Tibial nerve (tissue), 4 donors: Measurements from ENCODE around the gene ACOT8. TPM values are rescaled to one million over a fixed set of nuclear protein-coding genes. Genes with fewer than 3 reads are reported as not detected.
A peak's percentile ranks its signal among the peaks of the same experiment; 100 is the strongest.

Experiments used
- DNase-seq, 2 donors: peaks; one replicate each; pipeline ENCODE4 v3.0.0-alpha.2; 2019; ENCODE audit warnings: low spot score in 2 of 2
- H3K27ac ChIP-seq, 4 donors: fragments of 200-600 bp; sonication (generic) in 3 of 4; one replicate each; pipeline ENCODE4 v1.5.1; 2017 to 2019; ENCODE audit warnings: mild to moderate bottlenecking in 1 of 4
- H3K27me3 ChIP-seq, 2 donors: fragments of 200-600 bp; sonication (generic) in 1 of 2; one replicate each; pipeline versions ENCODE4 v1.5.1 to v1.6.0; 2017 to 2019
- H3K36me3 ChIP-seq, 3 donors: fragments of 200-600 bp; sonication (generic); one replicate each; pipeline ENCODE4 v1.5.1; 2018 to 2019
- H3K4me1 ChIP-seq, 4 donors: fragments of 200-600 bp; sonication (generic) in 3 of 4; one replicate each; pipeline ENCODE4 v1.5.1; 2017 to 2019
- H3K4me3 ChIP-seq, 4 donors: fragments of 200-600 bp; sonication (generic) in 3 of 4; one replicate each; pipeline ENCODE4 v1.5.1; 2017 to 2019; ENCODE audit warnings: mild to moderate bottlenecking in 1 of 4, moderate library complexity in 1 of 4
- H3K9me3 ChIP-seq, 4 donors: fragments of 200-600 bp; sonication (generic) in 3 of 4; one replicate each; pipeline ENCODE4 v1.5.1; 2017 to 2019
- EP300 ChIP-seq, 2 donors: sonication (generic); formaldehyde crosslinking; IDR thresholded peaks; one replicate each; pipeline ENCODE4 v1.6.1; 2017; ENCODE audit warnings: antibody characterized with exemption in 2 of 2, mild to moderate bottlenecking in 1 of 2
- POLR2A ChIP-seq, 2 donors: fragments of 450-650 bp; IDR thresholded peaks; one replicate each; pipeline ENCODE4 v1.6.1; 2017; ENCODE audit warnings: antibody characterized with exemption in 2 of 2, mild to moderate bottlenecking in 2 of 2, moderate library complexity in 2 of 2
- WGBS, 2 donors: methylation state at CpG; one replicate each; pipeline ENCODE4 v1.1.5; 2018; 5-methylcytosine and 5-hydroxymethylcytosine counted together
- total RNA-seq, 4 donors: library from RNA; depleted of rRNA; stranded (reverse); fragments of >200 nt; gene quantifications; one replicate each; pipeline ENCODE4 v1.1.0, GENCODE V29; 2016
- TF ChIP-seq, protein P1 (sequence below), 5 experiments: fragments of 200-600 bp in 3 of 5; fragments of 450-650 bp in 2 of 5; sonication (generic) in 3 of 5; IDR thresholded peaks; one replicate each; pipeline ENCODE4 v1.5.1; 2016 to 2019; ENCODE audit warnings: antibody characterized with exemption in 5 of 5, mild to moderate bottlenecking in 3 of 5, moderate library complexity in 2 of 5

Gene ACOT8
- total RNA-seq, 4 donors from 2014 or later = 44.4 to 58.4 (median 52.5) TPM

DNA sequence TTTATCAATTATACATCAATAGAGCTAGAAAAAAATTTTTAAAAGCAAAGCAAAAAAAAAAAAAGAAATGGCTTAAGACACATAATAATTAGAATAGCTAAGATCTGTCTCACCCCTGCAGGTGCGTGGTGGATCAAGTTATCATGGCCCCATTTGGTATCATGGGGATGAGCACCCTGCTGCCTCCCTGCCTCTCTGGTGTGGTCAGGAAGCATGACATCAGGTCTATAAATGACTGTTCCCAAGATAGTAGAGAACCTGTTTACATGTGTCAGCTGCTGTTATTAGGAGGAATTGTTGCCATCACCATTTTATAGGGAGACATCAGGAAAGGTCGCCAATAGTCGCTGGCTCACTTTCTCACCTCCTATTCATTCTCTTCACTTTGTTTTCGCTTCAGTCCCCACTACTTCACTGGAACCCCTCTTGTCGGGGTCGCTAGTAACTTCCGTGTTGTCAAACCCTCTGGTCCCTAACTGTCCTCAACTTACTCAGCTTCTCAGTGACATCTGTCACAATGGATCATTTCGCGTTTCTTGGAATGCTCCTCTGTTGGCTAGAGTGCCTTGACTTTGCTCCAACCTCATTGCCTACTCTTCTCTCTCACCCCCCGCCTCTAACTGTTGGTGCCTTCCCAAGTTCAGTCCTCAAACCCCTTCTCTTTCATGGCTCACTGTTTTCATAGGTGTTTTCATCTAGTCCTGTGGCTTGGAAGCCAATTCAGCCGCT, 60.7 kb downstream of the ACOT8 start:
- H3K36me3 ChIP-seq = peaks cover 0 to 54% (median 14%) of the 10 kb centered on the region in 3 donors

DNA sequence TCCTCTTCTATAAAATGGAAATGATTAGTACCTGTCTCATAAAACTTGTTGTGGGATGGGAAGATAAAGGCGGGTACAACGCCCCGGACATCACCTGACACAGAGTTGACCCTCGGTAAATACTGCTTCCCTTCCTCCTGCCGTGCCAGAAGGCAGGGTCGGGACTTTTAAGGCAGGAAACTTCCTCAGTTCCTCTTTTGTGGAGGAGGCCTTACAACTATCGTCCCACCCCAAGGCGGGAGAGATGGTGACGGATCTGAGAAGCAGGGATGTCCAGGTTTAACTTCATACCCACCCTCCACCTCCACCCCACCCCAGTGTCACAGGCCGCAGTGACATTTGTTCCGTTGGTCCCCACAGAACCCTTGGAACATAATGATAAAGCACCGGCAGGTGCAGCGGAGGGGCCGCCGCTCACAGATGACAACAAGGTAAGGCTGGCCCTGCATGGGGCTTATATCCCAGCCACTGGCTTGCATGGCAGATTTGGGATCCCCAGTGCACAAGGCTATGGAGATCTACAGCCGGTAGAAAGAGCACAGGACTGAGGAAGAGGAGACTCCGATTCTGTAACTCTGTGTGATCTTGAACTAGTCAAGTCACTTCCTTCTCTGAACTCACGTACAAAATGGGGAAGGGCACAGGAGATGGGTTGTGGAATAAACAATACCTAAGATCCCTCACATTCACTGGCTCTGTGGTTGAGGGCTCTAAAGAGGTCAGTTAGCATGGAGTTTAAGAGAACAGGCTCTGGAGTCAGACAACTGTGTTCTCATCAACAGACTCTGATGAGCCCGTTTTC, 64.7 kb downstream of the ACOT8 start:
- WGBS, 2 donors = 24 to 28% methylated on average over 19 of the region's 19 CpGs
- Histone ChIP-seq H3K4me1 (peaks cover 0 to 24% (median 9%) of the 10 kb centered on the region in 4 donors), H3K27me3 (no peaks in the 10 kb centered on the region), H3K9me3 (no peaks in the 10 kb centered on the region), H3K36me3 (peaks cover 0 to 37% (median 8%) of the 10 kb centered on the region in 3 donors), H3K27ac (peak overlapping the region; percentile 87 to 96 (median 91)), H3K4me3 (peak overlapping the region; percentile 75 to 96 (median 94))
- TF ChIP-seq, protein P1, sequence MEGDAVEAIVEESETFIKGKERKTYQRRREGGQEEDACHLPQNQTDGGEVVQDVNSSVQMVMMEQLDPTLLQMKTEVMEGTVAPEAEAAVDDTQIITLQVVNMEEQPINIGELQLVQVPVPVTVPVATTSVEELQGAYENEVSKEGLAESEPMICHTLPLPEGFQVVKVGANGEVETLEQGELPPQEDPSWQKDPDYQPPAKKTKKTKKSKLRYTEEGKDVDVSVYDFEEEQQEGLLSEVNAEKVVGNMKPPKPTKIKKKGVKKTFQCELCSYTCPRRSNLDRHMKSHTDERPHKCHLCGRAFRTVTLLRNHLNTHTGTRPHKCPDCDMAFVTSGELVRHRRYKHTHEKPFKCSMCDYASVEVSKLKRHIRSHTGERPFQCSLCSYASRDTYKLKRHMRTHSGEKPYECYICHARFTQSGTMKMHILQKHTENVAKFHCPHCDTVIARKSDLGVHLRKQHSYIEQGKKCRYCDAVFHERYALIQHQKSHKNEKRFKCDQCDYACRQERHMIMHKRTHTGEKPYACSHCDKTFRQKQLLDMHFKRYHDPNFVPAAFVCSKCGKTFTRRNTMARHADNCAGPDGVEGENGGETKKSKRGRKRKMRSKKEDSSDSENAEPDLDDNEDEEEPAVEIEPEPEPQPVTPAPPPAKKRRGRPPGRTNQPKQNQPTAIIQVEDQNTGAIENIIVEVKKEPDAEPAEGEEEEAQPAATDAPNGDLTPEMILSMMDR (IDR thresholded peaks at IDR 0.05) = no peak
- TF ChIP-seq EP300 (IDR thresholded peaks at IDR 0.05) = no peak
- DNase-seq = no peak

More for the DNA sequence above, 60.7 kb downstream of the ACOT8 start:
- no peak overlapping the region for H3K27ac ChIP-seq
- DNase-seq = no peak
- TF ChIP-seq POLR2A (IDR thresholded peaks at IDR 0.05) = no peak
- TF ChIP-seq EP300 (IDR thresholded peaks at IDR 0.05) = no peak
- TF ChIP-seq, protein P1 (IDR thresholded peaks at IDR 0.05) = no peak
- no peaks in the 10 kb centered on the region for H3K27me3 ChIP-seq
- 90 to 96% methylated on average over 11 of the region's 11 CpGs for WGBS, 2 donors
- H3K9me3 ChIP-seq = no peaks in the 10 kb centered on the region
- H3K4me3 ChIP-seq = no peak overlapping the region
- H3K4me1 ChIP-seq = peaks cover 0 to 24% (median 9%) of the 10 kb centered on the region in 4 donors

Other genes with a start within 250 kb of the ACOT8 start
- not detected for gene WFDC10A, start 227.7 kb downstream of the ACOT8 start, total RNA-seq
- gene WFDC9, start 226.1 kb downstream of the ACOT8 start, total RNA-seq = not detected
- not detected for gene WFDC11, start 187.2 kb downstream of the ACOT8 start, total RNA-seq
- gene WFDC13, start 155.4 kb downstream of the ACOT8 start, total RNA-seq = not detected
- gene WFDC10B, start 152.4 kb downstream of the ACOT8 start, total RNA-seq = under 1 TPM in 1 of 4 donors, not detected in 3; 0.84 TPM
- not detected for gene SPINT4, start 135.0 kb downstream of the ACOT8 start, total RNA-seq
- gene WFDC3, start 65.5 kb downstream of the ACOT8 start, total RNA-seq = 1 to 10 TPM in 1 of 4 donors, not detected in 3; 2.4 TPM
- 10 to 100 TPM; 17.4 to 33.6 (median 27.2) TPM for gene DNTTIP1, start 65.4 kb downstream of the ACOT8 start, total RNA-seq
- 1 to 10 TPM in 2 of 4 donors, under 1 TPM in 1, not detected in 1; 0.78 to 6.9 (median 1.5) TPM for gene UBE2C, start 44.7 kb downstream of the ACOT8 start, total RNA-seq
- 10 to 100 TPM in 1 of 4 donors, 1 to 10 TPM in 2, not detected in 1; 2.3 to 12.0 (median 6.5) TPM for gene TNNC2, start 30.1 kb downstream of the ACOT8 start, total RNA-seq
- 100 to 1,000 TPM; 177 to 389 (median 240) TPM for gene SNX21, start 23.6 kb downstream of the ACOT8 start, total RNA-seq
- gene ZSWIM3, start 222 bp upstream of the ACOT8 start, total RNA-seq = 1 to 10 TPM; 3.1 to 6.3 (median 4.8) TPM
- gene ZSWIM1, start 23.8 kb upstream of the ACOT8 start, total RNA-seq = 1 to 10 TPM; 4.5 to 8.2 (median 6.0) TPM
- 10 to 100 TPM in 1 of 4 donors, 1 to 10 TPM in 3; 2.6 to 18.3 (median 7.9) TPM for gene SPATA25, start 30.2 kb upstream of the ACOT8 start, total RNA-seq
- 10 to 100 TPM in 3 of 4 donors, 1 to 10 TPM in 1; 7.7 to 42.9 (median 15.6) TPM for gene NEURL2, start 33.8 kb upstream of the ACOT8 start, total RNA-seq
- 10 to 100 TPM; 50.4 to 87.3 (median 71.7) TPM for gene CTSA, start 33.9 kb upstream of the ACOT8 start, total RNA-seq
- gene PLTP, start 54.8 kb upstream of the ACOT8 start, total RNA-seq = 100 to 1,000 TPM in 3 of 4 donors, 10 to 100 TPM in 1; 74.7 to 713 (median 134) TPM
- 10 to 100 TPM; 52.2 to 59.0 (median 53.0) TPM for gene PCIF1, start 77.3 kb upstream of the ACOT8 start, total RNA-seq
- gene ZNF335, start 114.8 kb upstream of the ACOT8 start, total RNA-seq = 10 to 100 TPM; 24.3 to 42.3 (median 28.6) TPM
- under 1 TPM in 3 of 4 donors, not detected in 1; 0.22 to 0.98 (median 0.60) TPM for gene MMP9, start 151.5 kb upstream of the ACOT8 start, total RNA-seq
- 1 to 10 TPM in 1 of 4 donors, not detected in 3; 5.2 TPM for gene SLC12A5, start 171.8 kb upstream of the ACOT8 start, total RNA-seq
- gene NCOA5, start 232.6 kb upstream of the ACOT8 start, total RNA-seq = 10 to 100 TPM; 34.8 to 71.4 (median 47.2) TPM